Loucy (cell line): ENCODE results near the gene KRT1.

Source experiments
- H2AFZ ChIP-seq: fragments of 200-600 bp; sonication (generic); 2 replicates; pipeline ENCODE4 v1.6.0; 2016; ENCODE audit warnings: antibody characterized with exemption, mild to moderate bottlenecking, low read length, moderate library complexity
- H3F3A ChIP-seq: fragments of 200-600 bp; 2 replicates; pipeline ENCODE4 v1.6.0; 2016; ENCODE audit warnings: antibody characterized with exemption, low read depth, mild to moderate bottlenecking
- H3K27me3 ChIP-seq: fragments of 200-600 bp; sonication (generic); 2 replicates; pipeline ENCODE4 v1.6.1; 2014; ENCODE audit warnings: low read length, mild to moderate bottlenecking; ENCODE audit not compliant: insufficient read depth, poor library complexity, severe bottlenecking
- H3K36me3 ChIP-seq: fragments of 200-600 bp; sonication (generic); 2 replicates; pipeline ENCODE4 v1.6.1; 2016; ENCODE audit warnings: low read length; ENCODE audit not compliant: insufficient read depth
- H3K4me1 ChIP-seq: fragments of 200-600 bp; sonication (generic); 2 replicates; pipeline ENCODE4 v1.5.1; 2014; ENCODE audit warnings: low read length, mild to moderate bottlenecking; ENCODE audit not compliant: insufficient read depth, poor library complexity, severe bottlenecking
- H3K4me2 ChIP-seq: fragments of 200-600 bp; sonication (generic); 2 replicates; pipeline ENCODE4 v1.6.0; 2014; ENCODE audit warnings: antibody characterized with exemption, low read length, low read depth, mild to moderate bottlenecking; ENCODE audit not compliant: poor library complexity, severe bottlenecking
- H3K4me3 ChIP-seq: fragments of 200-600 bp; sonication (generic); 2 replicates; pipeline ENCODE4 v1.5.1; 2014; ENCODE audit warnings: low read length, mild to moderate bottlenecking, mixed read lengths; ENCODE audit not compliant: poor library complexity, severe bottlenecking
- H3K79me2 ChIP-seq: fragments of 200-600 bp; sonication (generic); 2 replicates; pipeline ENCODE4 v1.6.1; 2014; ENCODE audit warnings: low read length; ENCODE audit not compliant: insufficient read depth
- H3K9ac ChIP-seq: fragments of 200-600 bp; sonication (generic); 2 replicates; pipeline ENCODE4 v1.6.0; 2014; ENCODE audit warnings: mild to moderate bottlenecking, low read depth, low read length, moderate library complexity; ENCODE audit not compliant: poor library complexity, severe bottlenecking
- H3K9me2 ChIP-seq: fragments of 200-600 bp; sonication (generic); replicated peaks from 2 replicates; pipeline ENCODE4 v1.6.1; 2016; ENCODE audit warnings: low read depth, low read length, mixed read lengths
- H3K9me3 ChIP-seq: fragments of 200-600 bp; sonication (generic); 2 replicates; pipeline ENCODE4 v1.6.1; 2014; ENCODE audit warnings: mild to moderate bottlenecking, antibody characterized with exemption, low read length, low read depth; ENCODE audit not compliant: insufficient read depth
- H4K20me1 ChIP-seq: fragments of 200-600 bp; sonication (generic); 2 replicates; pipeline ENCODE4 v1.6.0; 2014; ENCODE audit warnings: antibody characterized with exemption, low read length, mild to moderate bottlenecking; ENCODE audit not compliant: insufficient read depth, poor library complexity, severe bottlenecking
- EZH2phosphoT487 ChIP-seq: fragments of 200-600 bp; IDR thresholded peaks from 2 replicates; pipeline ENCODE4 v1.6.1; 2018; ENCODE audit warnings: antibody characterized with exemption, mild to moderate bottlenecking, moderate library complexity, borderline replicate concordance
- TF ChIP-seq, protein P1 (sequence below): fragments of 200-600 bp; sonication (generic); conservative IDR thresholded peaks from 2 replicates; pipeline ENCODE4 v1.5.1; 2014; ENCODE audit warnings: mild to moderate bottlenecking, antibody characterized with exemption, low read length

Gene KRT1

GRCh38 chr12:52691841-52692150, 11.6 kb upstream of the KRT1 start:
- Histone ChIP-seq H3K4me3 (no peak overlapping the region), H4K20me1 (no peaks in the 10 kb centered on the region), H2AFZ (no peak overlapping the region), H3K27me3 (no peaks in the 10 kb centered on the region), H3K9me3 (no peaks in the 10 kb centered on the region), H3K4me2 (no peak overlapping the region), H3K4me1 (peaks cover 20% of the 10 kb centered on the region), H3K79me2 (no peaks in the 10 kb centered on the region), H3F3A (no peaks in the 10 kb centered on the region), H3K36me3 (no peaks in the 10 kb centered on the region), H3K9me2 (no peaks in the 10 kb centered on the region), H3K9ac (no peak overlapping the region)
- TF ChIP-seq, protein P1, sequence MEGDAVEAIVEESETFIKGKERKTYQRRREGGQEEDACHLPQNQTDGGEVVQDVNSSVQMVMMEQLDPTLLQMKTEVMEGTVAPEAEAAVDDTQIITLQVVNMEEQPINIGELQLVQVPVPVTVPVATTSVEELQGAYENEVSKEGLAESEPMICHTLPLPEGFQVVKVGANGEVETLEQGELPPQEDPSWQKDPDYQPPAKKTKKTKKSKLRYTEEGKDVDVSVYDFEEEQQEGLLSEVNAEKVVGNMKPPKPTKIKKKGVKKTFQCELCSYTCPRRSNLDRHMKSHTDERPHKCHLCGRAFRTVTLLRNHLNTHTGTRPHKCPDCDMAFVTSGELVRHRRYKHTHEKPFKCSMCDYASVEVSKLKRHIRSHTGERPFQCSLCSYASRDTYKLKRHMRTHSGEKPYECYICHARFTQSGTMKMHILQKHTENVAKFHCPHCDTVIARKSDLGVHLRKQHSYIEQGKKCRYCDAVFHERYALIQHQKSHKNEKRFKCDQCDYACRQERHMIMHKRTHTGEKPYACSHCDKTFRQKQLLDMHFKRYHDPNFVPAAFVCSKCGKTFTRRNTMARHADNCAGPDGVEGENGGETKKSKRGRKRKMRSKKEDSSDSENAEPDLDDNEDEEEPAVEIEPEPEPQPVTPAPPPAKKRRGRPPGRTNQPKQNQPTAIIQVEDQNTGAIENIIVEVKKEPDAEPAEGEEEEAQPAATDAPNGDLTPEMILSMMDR: no peak
- no peak for TF ChIP-seq EZH2phosphoT487

- Histone ChIP-seq H3K79me2 (no peaks in the 10 kb centered on the region), H3F3A (no peaks in the 10 kb centered on the region), H4K20me1 (no peaks in the 10 kb centered on the region), H3K4me1 (peaks cover 20% of the 10 kb centered on the region), H3K4me3 (no peak overlapping the region), H3K9me2 (no peaks in the 10 kb centered on the region), H3K4me2 (no peak overlapping the region), H2AFZ (no peak overlapping the region), H3K9me3 (no peaks in the 10 kb centered on the region), H3K27me3 (no peaks in the 10 kb centered on the region), H3K9ac (no peak overlapping the region), H3K36me3 (no peaks in the 10 kb centered on the region)
- TF ChIP-seq, protein P1: no peak
- no peak for TF ChIP-seq EZH2phosphoT487
Measured at GRCh38 chr12:52691076-52691840, 11.1 kb upstream of the KRT1 start.

- Histone ChIP-seq H3K4me2 (no peak overlapping the region), H3K4me3 (no peak overlapping the region), H3K79me2 (no peaks in the 10 kb centered on the region), H2AFZ (no peak overlapping the region), H4K20me1 (no peaks in the 10 kb centered on the region), H3K4me1 (peaks cover 20% of the 10 kb centered on the region), H3K9me3 (no peaks in the 10 kb centered on the region), H3K9me2 (no peaks in the 10 kb centered on the region), H3K9ac (no peak overlapping the region), H3K27me3 (no peaks in the 10 kb centered on the region), H3K36me3 (no peaks in the 10 kb centered on the region), H3F3A (no peaks in the 10 kb centered on the region)
- no peak for TF ChIP-seq EZH2phosphoT487
- TF ChIP-seq, protein P1: no peak
Measured at GRCh38 chr12:52690351-52691075, 10.3 kb upstream of the KRT1 start.
